T-helper 1 cell treated with Interleukin-12 subunit alpha and Interleukin-12 subunit beta and Interleukin-4 antibody, amounts not matched to agents 30 ng/mL and 1 ng/mL, for 36 hours (primary cell): ENCODE results near the gene CT45A5. TPM values are rescaled to one million over a fixed set of nuclear protein-coding genes. Genes with fewer than 3 reads are reported as not detected.
"Not testable (repeated sequence)": the region's sequence is repeated elsewhere in the genome, so short reads cannot be mapped to it uniquely, and the experiment has no call there.

Source experiments
- intact Hi-C: fragments of 100-400 bp; cut with micrococcal nuclease; formaldehyde crosslinking; loops from one replicate; pipeline ENCODE4 v1.15.1; 2024
- total RNA-seq: library from RNA; stranded (reverse); gene quantifications from 2 replicates; pipeline ENCODE4 v1.2.3, GENCODE V29; 2022

The CT45A5 gene, protein sequence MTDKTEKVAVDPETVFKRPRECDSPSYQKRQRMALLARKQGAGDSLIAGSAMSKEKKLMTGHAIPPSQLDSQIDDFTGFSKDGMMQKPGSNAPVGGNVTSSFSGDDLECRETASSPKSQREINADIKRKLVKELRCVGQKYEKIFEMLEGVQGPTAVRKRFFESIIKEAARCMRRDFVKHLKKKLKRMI
- total RNA-seq: not detected in 2 replicates

DNA sequence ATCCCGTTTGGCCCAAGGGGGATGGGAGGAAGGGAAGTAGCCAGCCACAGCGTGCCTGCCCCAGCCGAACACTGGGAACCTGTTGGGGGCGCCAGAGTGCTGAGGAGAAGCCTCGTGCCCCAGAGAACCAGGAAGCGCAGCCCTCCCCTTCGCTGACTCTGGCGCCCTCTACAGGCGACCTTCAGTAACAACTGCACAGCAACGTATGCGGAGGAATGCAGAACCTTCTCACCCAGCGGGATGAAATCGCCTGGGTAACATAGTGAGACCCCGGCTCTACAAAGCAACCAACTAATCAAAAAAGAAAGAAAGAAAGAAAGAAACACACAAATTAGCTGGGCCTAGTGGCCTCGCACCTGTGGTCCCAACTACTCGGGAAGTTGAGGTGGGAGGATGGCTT is at the start of gene CT45A5:
Gene CT45A5 (minus strand): TSS at position 101 of the 400 bp plus-strand sequence. CDS start 3,774 bp downstream, outside the sequence.
- intact Hi-C loops: not testable (repeated sequence)

- intact Hi-C loops: not testable (repeated sequence)
These were observed 34.6 kb upstream of the CT45A5 start, which contains the start of gene CT45A2 for GRCh38 chrX:135819912-135820311. Gene CT45A2, minus strand, starts transcription at chrX:135820012. Its CDS starts 3,747 bp downstream, at chrX:135816265.

DNA sequence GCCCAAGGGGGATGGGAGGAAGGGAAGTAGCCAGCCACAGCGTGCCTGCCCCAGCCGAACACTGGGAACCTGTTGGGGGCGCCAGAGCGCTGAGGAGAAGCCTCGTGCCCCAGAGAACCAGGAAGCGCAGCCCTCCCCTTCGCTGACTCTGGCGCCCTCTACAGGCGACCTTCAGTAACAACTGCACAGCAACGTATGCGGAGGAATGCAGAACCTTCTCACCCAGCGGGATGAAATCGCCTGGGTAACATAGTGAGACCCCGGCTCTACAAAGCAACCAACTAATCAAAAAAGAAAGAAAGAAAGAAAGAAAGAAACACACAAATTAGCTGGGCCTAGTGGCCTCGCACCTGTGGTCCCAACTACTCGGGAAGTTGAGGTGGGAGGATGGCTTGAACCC is 17.4 kb upstream of the CT45A5 start, which contains the start of gene CT45A6:
Gene CT45A6 (minus strand): TSS at position 101 of the 400 bp plus-strand sequence. CDS start 3,794 bp downstream, outside the sequence.
- intact Hi-C loops: not testable (repeated sequence)

DNA sequence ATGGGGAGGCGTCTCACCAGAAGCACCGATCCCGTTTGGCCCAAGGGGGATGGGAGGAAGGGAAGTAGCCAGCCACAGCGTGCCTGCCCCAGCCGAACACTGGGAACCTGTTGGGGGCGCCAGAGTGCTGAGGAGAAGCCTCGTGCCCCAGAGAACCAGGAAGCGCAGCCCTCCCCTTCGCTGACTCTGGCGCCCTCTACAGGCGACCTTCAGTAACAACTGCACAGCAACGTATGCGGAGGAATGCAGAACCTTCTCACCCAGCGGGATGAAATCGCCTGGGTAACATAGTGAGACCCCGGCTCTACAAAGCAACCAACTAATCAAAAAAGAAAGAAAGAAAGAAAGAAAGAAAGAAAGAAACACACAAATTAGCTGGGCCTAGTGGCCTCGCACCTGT is 17.2 kb downstream of the CT45A5 start, which contains the start of gene CT45A3:
Gene CT45A3 (minus strand): TSS at position 101 of the 400 bp plus-strand sequence. CDS start 3,747 bp downstream, outside the sequence.
- intact Hi-C loops: not testable (repeated sequence)

GRCh38 chrX:135744739-135745138 is 40.6 kb downstream of the CT45A5 start:
- intact Hi-C loops: not testable (repeated sequence)

GRCh38 chrX:135741192-135741715 is 44.0 kb downstream of the CT45A5 start:
- intact Hi-C loops: no loop called here

GRCh38 chrX:135740681-135741149 is 44.6 kb downstream of the CT45A5 start:
- intact Hi-C loops: no loop called here

DNA sequence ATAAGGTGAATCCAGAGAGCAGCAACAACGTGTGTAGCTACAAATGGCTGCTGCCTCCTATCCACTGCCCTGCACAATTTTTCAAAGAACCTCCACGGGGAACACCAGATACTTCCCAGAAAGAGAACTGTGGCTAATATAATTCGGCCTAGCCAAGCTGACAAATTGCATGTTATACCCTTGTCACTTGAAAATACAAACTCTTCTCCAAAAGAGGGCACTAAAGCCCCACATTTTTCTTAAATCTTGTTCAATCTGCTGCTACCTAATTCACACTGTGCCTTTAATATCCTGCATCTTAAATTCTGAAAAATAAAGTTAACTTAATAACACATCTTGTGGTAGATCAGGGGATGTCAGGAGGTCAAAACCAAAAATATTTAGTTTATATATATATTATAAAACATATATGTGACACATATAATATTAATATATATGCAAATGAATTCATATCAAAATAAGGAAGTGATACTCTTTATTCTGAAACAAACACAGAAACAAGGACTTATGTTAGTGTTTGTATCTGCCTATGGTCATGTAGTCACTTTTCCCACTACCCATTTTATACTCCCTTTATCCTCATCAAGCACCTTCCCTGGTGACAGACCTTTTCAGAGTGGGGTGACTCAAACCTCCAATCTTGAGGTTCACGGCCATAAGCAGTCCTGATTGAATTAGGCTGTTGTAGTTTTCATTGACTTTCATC is 47.8 kb downstream of the CT45A5 start:
- intact Hi-C loops: no loop called here

- intact Hi-C loops: not testable (repeated sequence)
These were observed 50.6 kb downstream of the CT45A5 start for GRCh38 chrX:135734666-135735065.

Other genes with a start within 250 kb of the CT45A5 start
- not detected in 2 replicates for gene CT45A1, start 71.9 kb downstream of the CT45A5 start, total RNA-seq
- not detected in 2 replicates for gene CT45A3, start 17.3 kb downstream of the CT45A5 start, total RNA-seq
- not detected in 2 replicates for gene CT45A6, start 17.3 kb upstream of the CT45A5 start, total RNA-seq
- gene CT45A2, start 34.5 kb upstream of the CT45A5 start, total RNA-seq: not detected in 2 replicates
- gene CT45A7, start 51.8 kb upstream of the CT45A5 start, total RNA-seq: not detected in 2 replicates
- not detected in 2 replicates for gene CT45A8, start 69.0 kb upstream of the CT45A5 start, total RNA-seq
- gene CT45A9, start 86.3 kb upstream of the CT45A5 start, total RNA-seq: not detected in 2 replicates
- not detected in 2 replicates for gene CT45A10, start 107.9 kb upstream of the CT45A5 start, total RNA-seq
- gene SAGE1, start 108.2 kb upstream of the CT45A5 start, total RNA-seq: not detected in 2 replicates
- 21.4 and 22.1 TPM in 2 replicates for gene MMGT1, start 188.5 kb upstream of the CT45A5 start, total RNA-seq
- gene SLC9A6, start 199.9 kb upstream of the CT45A5 start, total RNA-seq: 17.5 and 18.2 TPM in 2 replicates